Activated CD4-positive, alpha-beta T cell treated with anti-CD3 and anti-CD28 coated beads for 36 hours (primary cell): ENCODE measurements around the gene D2HGDH. TPM values are rescaled to one million over a fixed set of nuclear protein-coding genes. Genes with fewer than 3 reads are reported as not detected.

Experiments used
- ATAC-seq: fragments of 200-7000 bp; cut with Tn5 transposase; one replicate; pipeline ENCODE4 v1.10.0; 2021; ENCODE audit warnings: mild to moderate bottlenecking, moderate library complexity
- CTCF ChIA-PET: fragments of 350-600 bp; sonication (Branson Sonifier 250); formaldehyde crosslinking; loops from one replicate; lab custom pipeline; 2021; ENCODE audit warnings: antibody characterized with exemption; lab: Charles Lee
- POLR2A ChIA-PET: fragments of 350-600 bp; sonication (Branson Sonifier 250); formaldehyde crosslinking; loops from one replicate; lab custom pipeline; 2021; ENCODE audit warnings: antibody characterized with exemption, inconsistent platforms; lab: Charles Lee
- DNase-seq: peaks from one replicate; pipeline ENCODE4 v3.0.0-alpha.2; 2020
- H3K27ac Mint-ChIP-seq: one replicate; pipeline ENCODE4 v1.8.0; 2021; ENCODE audit warnings: mixed read lengths
- H3K27me3 Mint-ChIP-seq: one replicate; pipeline ENCODE4 v1.8.0; 2021; ENCODE audit warnings: mixed read lengths
- H3K36me3 Mint-ChIP-seq: one replicate; pipeline ENCODE4 v1.8.0; 2021; ENCODE audit warnings: low read depth, mixed read lengths
- H3K4me1 Mint-ChIP-seq: one replicate; pipeline ENCODE4 v1.8.0; 2021; ENCODE audit warnings: mixed read lengths
- H3K4me3 Mint-ChIP-seq: one replicate; pipeline ENCODE4 v1.8.0; 2021; ENCODE audit warnings: mild to moderate bottlenecking, moderate library complexity, mixed read lengths
- H3K9me3 Mint-ChIP-seq: one replicate; pipeline ENCODE4 v1.8.0; 2021; ENCODE audit warnings: low read depth, mixed read lengths
- intact Hi-C, 2 experiments: fragments of 100-400 bp; cut with DNase I in 1 of 2; cut with micrococcal nuclease in 1 of 2; formaldehyde crosslinking; loops; one replicate each; pipeline versions ENCODE4 v1.14.2 to v1.15.1; 2022 to 2024; cut with DNase I, micrococcal nuclease
- total RNA-seq, 2 experiments: library from RNA; stranded (reverse); gene quantifications; one replicate each; pipeline ENCODE4 v1.2.3, GENCODE V29; 2021

The D2HGDH gene
- 10 to 100 TPM; 18.2 to 34.1 TPM for total RNA-seq

GRCh38 chr2:241734467-241735208, at the start of gene D2HGDH:
D2HGDH (plus strand) TSS chr2:241734630; CDS start chr2:241735225, 595 bp downstream.
- POLR2A ChIA-PET: interaction anchor here (0.9 to 2.0 kb wide), 2 partner anchors 31 to 33 kb away, joined by 3 to 19 read pairs; partner anchors contain the start of gene ING5
- ATAC-seq (peak; percentile 92), DNase-seq (peak; percentile 98)
- Mint-ChIP-seq H3K4me3 (peak within 1 kb of the TSS; percentile 79), H3K36me3 (peaks cover 9% of the 10 kb centered on the region), H3K4me1 (peaks cover 57% of the 10 kb centered on the region), H3K9me3 (no peaks in the 10 kb centered on the region), H3K27me3 (no peaks in the 10 kb centered on the region), H3K27ac (peak within 1 kb of the TSS; percentile 70)
- CTCF ChIA-PET: interaction anchor here (0.6 to 2.2 kb wide), 9 partner anchors 32 to 151 kb away, joined by 3 to 15 read pairs (median 4); partner anchors contain the start of gene ING5
- intact Hi-C loops: loop anchor here (1.0 to 10.0 kb wide), 17 partner anchors 32 to 1170 kb away; partner anchors contain the start of genes DTYMK (in 2 of the 2), ING5 (in 2 of the 2), ATG4B (in 1 of the 2) and DUSP28 (in 1 of the 2)

DNA sequence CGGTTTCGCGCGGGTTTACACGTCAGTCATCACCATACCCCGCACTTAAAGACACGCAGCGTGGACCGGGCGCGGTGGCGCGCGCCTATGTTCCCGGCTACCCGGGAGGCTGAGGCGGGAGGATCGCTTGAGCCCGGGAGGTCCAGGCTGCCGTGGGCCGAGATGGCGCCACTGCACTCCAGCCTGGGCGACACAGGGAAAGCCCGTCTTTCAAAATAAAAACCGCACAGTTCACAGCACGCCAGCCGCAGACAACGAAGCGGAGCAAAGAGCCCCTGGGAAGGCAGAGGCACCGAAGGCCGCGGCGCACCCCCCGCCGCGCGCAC, 48.1 kb upstream of the D2HGDH start:
- intact Hi-C loops: loop anchor here (1.0 to 10.0 kb wide), 15 partner anchors 15 to 1119 kb away; partner anchors contain the start of genes ATG4B (in 2 of the 2), HDLBP (in 2 of the 2), SEPTIN2 (in 2 of the 2) and THAP4 (in 2 of the 2)
- peak; percentile 1 for ATAC-seq
- Mint-ChIP-seq H3K4me1 (peaks cover 32% of the 10 kb centered on the region), H3K27ac (peak overlapping the region; percentile 90), H3K27me3 (no peaks in the 10 kb centered on the region), H3K9me3 (no peaks in the 10 kb centered on the region), H3K4me3 (peak overlapping the region; percentile 98), H3K36me3 (peaks cover 54% of the 10 kb centered on the region)
- CTCF ChIA-PET: interaction anchor here (0.7 to 3.6 kb wide), 5 partner anchors 15 to 254 kb away, joined by 3 to 33 read pairs (median 4); partner anchors contain the start of gene ING5
- POLR2A ChIA-PET: interaction anchor here (0.6 to 3.6 kb wide), 6 partner anchors 13 to 193 kb away, joined by 3 to 31 read pairs (median 4); partner anchors contain the start of genes ATG4B, ING5 and THAP4
- DNase-seq: no peak

GRCh38 chr2:241686650-241687425, 47.6 kb upstream of the D2HGDH start, which contains the start of gene DTYMK:
DTYMK (minus strand) TSS chr2:241686815; CDS start chr2:241686783, 32 bp downstream.
- DNase-seq: peak; percentile 98
- Mint-ChIP-seq H3K36me3 (peaks cover 50% of the 10 kb centered on the region), H3K27me3 (no peaks in the 10 kb centered on the region), H3K27ac (peak within 1 kb of the TSS; percentile 96), H3K4me3 (peak within 1 kb of the TSS; percentile 98), H3K9me3 (no peaks in the 10 kb centered on the region), H3K4me1 (peaks cover 32% of the 10 kb centered on the region)
- intact Hi-C loops: loop anchor here (1.0 to 10.0 kb wide), 16 partner anchors 8 to 1120 kb away; partner anchors contain the start of genes ATG4B (in 2 of the 2), HDLBP (in 2 of the 2), SEPTIN2 (in 2 of the 2) and THAP4 (in 2 of the 2)
- ChIA-PET POLR2A (interaction anchor here (0.6 to 3.6 kb wide), 7 partner anchors 12 to 192 kb away, joined by 3 to 31 read pairs (median 5); partner anchors contain the start of genes ATG4B, ING5 and THAP4), CTCF (interaction anchor here (0.5 to 3.6 kb wide), 7 partner anchors 14 to 367 kb away, joined by 3 to 33 read pairs (median 4); partner anchors contain the start of gene ING5)
- ATAC-seq: peak; percentile 96

DNA sequence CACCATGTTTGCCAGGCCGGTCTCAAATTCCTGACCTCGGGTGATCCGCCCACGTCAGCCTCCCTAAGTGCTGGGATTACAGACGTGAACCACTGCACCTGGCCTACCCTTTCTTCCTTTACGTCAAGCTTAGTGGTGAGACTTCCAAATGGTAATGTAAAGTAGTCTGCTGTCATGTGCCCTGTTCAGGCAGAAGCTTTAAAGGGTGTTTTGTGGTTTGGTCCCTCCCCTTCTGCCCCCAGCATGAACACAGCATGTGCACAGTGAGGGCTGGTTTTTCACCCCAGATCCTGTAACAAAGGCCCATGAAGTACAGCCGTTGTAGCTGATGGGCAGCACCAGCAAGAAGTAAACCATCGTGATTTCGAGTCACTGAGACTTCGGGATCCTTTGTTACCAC, 45.1 kb upstream of the D2HGDH start:
- ATAC-seq (no peak), DNase-seq (peak; percentile 62)
- POLR2A ChIA-PET: interaction anchor here (2.6 to 3.6 kb wide), 2 partner anchors 9 to 12 kb away, joined by 10 to 31 read pairs; partner anchors contain the start of gene ING5
- peaks cover 42% of the 10 kb centered on the region for H3K36me3 Mint-ChIP-seq
- intact Hi-C loops: loop anchor here (5.0 to 10.0 kb wide), 4 partner anchors 173 to 1122 kb away; partner anchors contain the start of genes HDLBP (in 1 of the 2), RNPEPL1 (in 1 of the 2) and SEPTIN2 (in 1 of the 2)
- peak overlapping the region; percentile 98 for H3K4me3 Mint-ChIP-seq
- peak overlapping the region; percentile 79 for H3K27ac Mint-ChIP-seq
- H3K9me3 Mint-ChIP-seq: no peaks in the 10 kb centered on the region
- peaks cover 30% of the 10 kb centered on the region for H3K4me1 Mint-ChIP-seq
- H3K27me3 Mint-ChIP-seq: no peaks in the 10 kb centered on the region
- CTCF ChIA-PET: interaction anchor here (0.5 to 3.6 kb wide), 4 partner anchors 12 to 189 kb away, joined by 3 to 33 read pairs (median 4); partner anchors contain the start of gene ING5

GRCh38 chr2:241690202-241690717, 44.2 kb upstream of the D2HGDH start:
- Mint-ChIP-seq H3K4me1 (peaks cover 27% of the 10 kb centered on the region), H3K4me3 (no peak overlapping the region), H3K9me3 (no peaks in the 10 kb centered on the region), H3K27ac (no peak overlapping the region), H3K36me3 (peaks cover 39% of the 10 kb centered on the region), H3K27me3 (no peaks in the 10 kb centered on the region)
- ChIA-PET CTCF (interaction anchor here (0.7 kb wide), 1 partner anchor 195 kb away, joined by 3 read pairs; no protein-coding TSS in a partner anchor), POLR2A (no interaction called here)
- intact Hi-C loops: no loop called here
- DNase-seq (no peak), ATAC-seq (no peak)

DNA sequence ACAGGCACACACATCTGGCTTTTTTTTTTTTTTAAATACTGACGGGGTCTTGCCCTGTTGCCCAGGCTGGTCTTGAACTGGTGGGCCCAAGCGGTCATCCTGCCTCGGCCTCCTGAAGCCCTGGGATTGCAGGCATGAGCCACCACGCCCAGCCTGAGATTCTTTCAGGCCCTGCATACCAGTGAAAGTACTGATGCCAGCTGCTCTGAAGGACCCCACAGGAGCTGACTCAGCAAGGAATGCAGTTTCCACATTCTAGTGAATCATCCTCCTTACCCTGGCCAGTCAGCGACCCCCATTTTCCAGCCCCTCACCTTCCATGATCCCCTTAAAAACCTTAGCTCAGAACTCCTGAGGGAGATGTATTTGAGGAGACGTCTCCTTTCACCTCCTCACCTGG, 42.0 kb upstream of the D2HGDH start:
- CTCF ChIA-PET: no interaction called here
- no peak for ATAC-seq

DNA sequence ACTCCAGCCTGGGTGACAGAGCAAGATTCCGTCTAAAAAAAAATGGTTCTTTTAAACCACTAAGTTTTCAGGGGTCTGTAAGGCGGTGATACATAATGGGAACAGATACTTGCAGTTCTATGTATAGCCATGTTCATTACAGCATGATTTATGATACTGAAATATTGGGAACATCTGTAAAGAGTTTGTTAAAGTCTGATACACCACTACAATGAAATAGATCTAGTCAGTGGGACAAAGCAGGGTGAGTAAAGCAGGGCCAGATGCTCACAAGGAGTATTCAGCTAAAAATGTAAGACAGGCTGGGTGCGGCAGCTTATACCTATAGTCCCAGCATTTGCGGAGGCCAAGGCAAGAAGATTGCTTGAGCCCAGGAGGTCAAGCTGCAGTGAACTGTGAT, 38.8 kb upstream of the D2HGDH start:
- DNase-seq (no peak), ATAC-seq (no peak)
- Mint-ChIP-seq H3K36me3 (peaks cover 23% of the 10 kb centered on the region), H3K27me3 (no peaks in the 10 kb centered on the region), H3K4me1 (peaks cover 15% of the 10 kb centered on the region), H3K27ac (no peak overlapping the region), H3K9me3 (no peaks in the 10 kb centered on the region), H3K4me3 (no peak overlapping the region)
- ChIA-PET POLR2A (no interaction called here), CTCF (no interaction called here)
- intact Hi-C loops: loop anchor here in 1 of 2 experiments (1.0 kb wide), 1 partner anchor 8 kb away; no protein-coding TSS in a partner anchor

More for the DNA sequence above, 42.0 kb upstream of the D2HGDH start:
- POLR2A ChIA-PET: interaction anchor here (0.6 kb wide), 1 partner anchor 307 kb away, joined by 3 read pairs; no protein-coding TSS in a partner anchor
- no peak for DNase-seq
- H3K36me3 Mint-ChIP-seq: peaks cover 34% of the 10 kb centered on the region
- H3K27me3 Mint-ChIP-seq: no peaks in the 10 kb centered on the region
- intact Hi-C loops: no loop called here
- H3K4me3 Mint-ChIP-seq: no peak overlapping the region
- no peak overlapping the region for H3K27ac Mint-ChIP-seq
- H3K9me3 Mint-ChIP-seq: no peaks in the 10 kb centered on the region
- H3K4me1 Mint-ChIP-seq: peaks cover 19% of the 10 kb centered on the region

DNA sequence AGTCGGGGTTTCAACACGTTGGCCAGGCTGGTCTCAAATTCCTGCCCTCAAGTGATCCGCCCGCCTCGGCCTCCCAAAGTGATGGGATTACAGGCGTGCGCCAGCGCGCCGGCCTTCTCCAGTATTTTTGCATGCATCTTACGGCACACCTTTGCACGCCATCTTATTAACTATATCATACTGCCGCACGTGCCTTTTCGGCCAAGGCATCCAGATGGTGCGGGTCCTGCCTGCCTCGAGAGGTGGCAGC, 33.4 kb upstream of the D2HGDH start:
- CTCF ChIA-PET: interaction anchor here (6.0 kb wide), 1 partner anchor 13 kb away, joined by 33 read pairs; the partner anchor contains the start of gene DTYMK
- no peak for DNase-seq
- intact Hi-C loops: loop anchor here (1.0 to 5.0 kb wide), 9 partner anchors 15 to 1135 kb away; partner anchors contain the start of genes DTYMK (in 2 of the 2), ATG4B (in 1 of the 2), FARP2 (in 1 of the 2) and HDLBP (in 1 of the 2)
- POLR2A ChIA-PET: interaction anchor here (1.4 to 3.1 kb wide), 4 partner anchors 13 to 88 kb away, joined by 4 to 31 read pairs (median 14); partner anchors contain the start of genes ATG4B, D2HGDH, DTYMK and THAP4
- Mint-ChIP-seq H3K4me3 (peak overlapping the region; percentile 83), H3K27me3 (no peaks in the 10 kb centered on the region), H3K36me3 (peaks cover 20% of the 10 kb centered on the region), H3K4me1 (peaks cover 29% of the 10 kb centered on the region), H3K27ac (peak overlapping the region; percentile 77), H3K9me3 (no peaks in the 10 kb centered on the region)
- no peak for ATAC-seq

- Mint-ChIP-seq H3K27me3 (no peaks in the 10 kb centered on the region), H3K27ac (peak within 1 kb of the TSS; percentile 77), H3K9me3 (no peaks in the 10 kb centered on the region), H3K4me1 (peaks cover 29% of the 10 kb centered on the region), H3K4me3 (peak within 1 kb of the TSS; percentile 86), H3K36me3 (peaks cover 23% of the 10 kb centered on the region)
- intact Hi-C loops: loop anchor here (1.0 to 5.0 kb wide), 16 partner anchors 15 to 1141 kb away; partner anchors contain the start of genes D2HGDH (in 2 of the 2), DTYMK (in 2 of the 2), FARP2 (in 2 of the 2) and ATG4B (in 1 of the 2)
- ATAC-seq (peak; percentile 77), DNase-seq (peak; percentile 98)
- POLR2A ChIA-PET: interaction anchor here (0.6 to 3.1 kb wide), 8 partner anchors 12 to 179 kb away, joined by 3 to 31 read pairs (median 4); partner anchors contain the start of genes ATG4B, D2HGDH, DTYMK and THAP4
- CTCF ChIA-PET: interaction anchor here (0.6 to 6.0 kb wide), 8 partner anchors 14 to 388 kb away, joined by 3 to 33 read pairs (median 4); partner anchors contain the start of genes D2HGDH, DTYMK and RTP5
Measured at GRCh38 chr2:241701399-241702154, 32.9 kb upstream of the D2HGDH start, which contains the start of gene ING5. ING5 (plus strand) TSS chr2:241702039; CDS start chr2:241702066, 27 bp downstream.
